MM.1S (cell line): ENCODE data around the gene EVX1.

Experiments
- DNase-seq: peaks from one replicate; pipeline ENCODE4 v3.0.0-alpha.2; 2015
- H2AFZ ChIP-seq: fragments of 300-600 bp; sonication (generic); 2 replicates; pipeline ENCODE4 v1.6.0; 2016; ENCODE audit warnings: antibody characterized with exemption, low read length
- H3F3A ChIP-seq: fragments of 300-600 bp; sonication (generic); 2 replicates; pipeline ENCODE4 v1.6.1; 2016; ENCODE audit warnings: mild to moderate bottlenecking, antibody characterized with exemption, low read length, moderate library complexity, mixed read lengths; ENCODE audit not compliant: insufficient read depth
- H3K27ac ChIP-seq: fragments of 300-600 bp; sonication (generic); 2 replicates; pipeline ENCODE4 v1.5.1; 2016; ENCODE audit warnings: mild to moderate bottlenecking, low read length
- H3K27me3 ChIP-seq: fragments of 300-600 bp; sonication (generic); replicated peaks from 2 replicates; pipeline ENCODE4 v1.6.0; 2016; ENCODE audit warnings: low read length; ENCODE audit not compliant: insufficient read depth
- H3K36me3 ChIP-seq: fragments of 300-600 bp; sonication (generic); replicated peaks from 2 replicates; pipeline ENCODE4 v1.6.1; 2016; ENCODE audit warnings: mild to moderate bottlenecking, low read length, mixed read lengths; ENCODE audit not compliant: insufficient read depth
- H3K4me1 ChIP-seq: fragments of 300-600 bp; sonication (generic); 2 replicates; pipeline ENCODE4 v1.6.1; 2016; ENCODE audit warnings: low read length, mixed read lengths
- H3K4me2 ChIP-seq: fragments of 300-600 bp; sonication (generic); 2 replicates; pipeline ENCODE4 v1.6.0; 2016; ENCODE audit warnings: low read depth, low read length
- H3K4me3 ChIP-seq: fragments of 300-600 bp; sonication (generic); 2 replicates; pipeline ENCODE4 v1.5.1; 2016; ENCODE audit warnings: low read length, mixed read lengths
- H3K79me2 ChIP-seq: fragments of 300-600 bp; sonication (generic); 2 replicates; pipeline ENCODE4 v1.6.1; 2016; ENCODE audit warnings: mixed run types, low read length, mixed read lengths
- H3K9ac ChIP-seq: fragments of 300-600 bp; sonication (generic); 2 replicates; pipeline ENCODE4 v1.6.1; 2016; ENCODE audit warnings: low read length, mixed read lengths
- H3K9me2 ChIP-seq: fragments of 300-600 bp; sonication (generic); replicated peaks from 2 replicates; pipeline ENCODE4 v1.6.1; 2016; ENCODE audit warnings: mild to moderate bottlenecking, low read length, mixed read lengths; ENCODE audit not compliant: insufficient read depth
- H3K9me3 ChIP-seq: fragments of 300-600 bp; sonication (generic); replicated peaks from 2 replicates; pipeline ENCODE4 v1.6.1; 2016; ENCODE audit warnings: mild to moderate bottlenecking, low read length, mixed read lengths; ENCODE audit not compliant: insufficient read depth
- H4K20me1 ChIP-seq: fragments of 300-600 bp; sonication (generic); 2 replicates; pipeline ENCODE4 v1.6.1; 2016; ENCODE audit warnings: mild to moderate bottlenecking, low read length, moderate library complexity, mixed read lengths; ENCODE audit not compliant: insufficient read depth
- EZH2 ChIP-seq: fragments of 300-600 bp; sonication (generic); optimal IDR thresholded peaks from 2 replicates; pipeline ENCODE3; 2017; ENCODE audit warnings: low read depth, mild to moderate bottlenecking, antibody characterized with exemption, low read length, mixed read lengths
- EZH2phosphoT487 ChIP-seq: fragments of 300-600 bp; sonication (generic); IDR thresholded peaks from 2 replicates; pipeline ENCODE4 v1.6.1; 2018; ENCODE audit warnings: antibody characterized with exemption, low read length
- TF ChIP-seq, protein P1 (sequence below): fragments of 300-600 bp; sonication (generic); IDR thresholded peaks from 2 replicates; pipeline ENCODE4 v1.5.1; 2016; ENCODE audit warnings: antibody characterized with exemption, low read length, mixed read lengths

The EVX1 gene

GRCh38 chr7:27202862-27203134 is 39.8 kb upstream of the EVX1 start:
- Histone ChIP-seq H3K27me3 (peaks cover 71% of the 10 kb centered on the region), H3K27ac (no peak overlapping the region)

DNA sequence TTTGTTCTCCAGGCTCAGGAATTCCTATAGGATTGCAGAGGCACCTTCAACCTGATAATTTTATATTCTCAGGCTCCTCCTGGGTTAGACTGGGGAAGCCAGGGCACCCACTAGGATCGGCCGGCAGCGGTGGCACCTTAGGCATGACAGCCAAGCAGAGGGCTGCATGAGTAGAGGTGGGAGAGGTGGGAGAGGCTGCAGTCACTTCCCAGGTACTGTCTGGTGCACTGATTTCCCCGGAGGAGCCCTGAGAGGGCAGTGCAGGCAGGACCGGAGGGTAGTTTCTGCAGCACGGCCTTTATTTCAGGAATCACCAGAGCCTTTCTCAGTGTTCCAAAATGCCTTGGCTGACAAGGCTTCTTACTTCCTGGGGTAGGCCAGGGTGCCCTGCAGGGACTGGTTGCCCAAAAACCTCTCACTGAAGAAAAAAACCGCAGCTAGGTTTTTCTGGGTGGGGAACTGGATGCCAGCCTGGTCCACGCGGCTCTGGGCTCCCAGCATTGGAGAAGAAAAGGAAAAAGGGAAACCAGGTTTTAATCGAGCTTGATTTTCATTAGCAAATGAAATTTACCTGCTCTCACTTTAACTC is 39.1 kb upstream of the EVX1 start:
- no peak for DNase-seq

More at GRCh38 chr7:27202862-27203134, 39.8 kb upstream of the EVX1 start:
- no peaks in the 10 kb centered on the region for H3K79me2 ChIP-seq
- H2AFZ ChIP-seq = no peak overlapping the region
- H4K20me1 ChIP-seq = no peaks in the 10 kb centered on the region
- H3K4me2 ChIP-seq = no peak overlapping the region
- no peak for DNase-seq
- TF ChIP-seq EZH2phosphoT487 (no peak), EZH2 (no peak)
- TF ChIP-seq, protein P1, sequence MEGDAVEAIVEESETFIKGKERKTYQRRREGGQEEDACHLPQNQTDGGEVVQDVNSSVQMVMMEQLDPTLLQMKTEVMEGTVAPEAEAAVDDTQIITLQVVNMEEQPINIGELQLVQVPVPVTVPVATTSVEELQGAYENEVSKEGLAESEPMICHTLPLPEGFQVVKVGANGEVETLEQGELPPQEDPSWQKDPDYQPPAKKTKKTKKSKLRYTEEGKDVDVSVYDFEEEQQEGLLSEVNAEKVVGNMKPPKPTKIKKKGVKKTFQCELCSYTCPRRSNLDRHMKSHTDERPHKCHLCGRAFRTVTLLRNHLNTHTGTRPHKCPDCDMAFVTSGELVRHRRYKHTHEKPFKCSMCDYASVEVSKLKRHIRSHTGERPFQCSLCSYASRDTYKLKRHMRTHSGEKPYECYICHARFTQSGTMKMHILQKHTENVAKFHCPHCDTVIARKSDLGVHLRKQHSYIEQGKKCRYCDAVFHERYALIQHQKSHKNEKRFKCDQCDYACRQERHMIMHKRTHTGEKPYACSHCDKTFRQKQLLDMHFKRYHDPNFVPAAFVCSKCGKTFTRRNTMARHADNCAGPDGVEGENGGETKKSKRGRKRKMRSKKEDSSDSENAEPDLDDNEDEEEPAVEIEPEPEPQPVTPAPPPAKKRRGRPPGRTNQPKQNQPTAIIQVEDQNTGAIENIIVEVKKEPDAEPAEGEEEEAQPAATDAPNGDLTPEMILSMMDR = no peak
- H3K9me2 ChIP-seq = no peaks in the 10 kb centered on the region
- no peaks in the 10 kb centered on the region for H3K9me3 ChIP-seq
- H3K4me1 ChIP-seq = no peaks in the 10 kb centered on the region
- no peak overlapping the region for H3K9ac ChIP-seq
- no peaks in the 10 kb centered on the region for H3K36me3 ChIP-seq
- no peaks in the 10 kb centered on the region for H3F3A ChIP-seq
- no peak overlapping the region for H3K4me3 ChIP-seq

DNA sequence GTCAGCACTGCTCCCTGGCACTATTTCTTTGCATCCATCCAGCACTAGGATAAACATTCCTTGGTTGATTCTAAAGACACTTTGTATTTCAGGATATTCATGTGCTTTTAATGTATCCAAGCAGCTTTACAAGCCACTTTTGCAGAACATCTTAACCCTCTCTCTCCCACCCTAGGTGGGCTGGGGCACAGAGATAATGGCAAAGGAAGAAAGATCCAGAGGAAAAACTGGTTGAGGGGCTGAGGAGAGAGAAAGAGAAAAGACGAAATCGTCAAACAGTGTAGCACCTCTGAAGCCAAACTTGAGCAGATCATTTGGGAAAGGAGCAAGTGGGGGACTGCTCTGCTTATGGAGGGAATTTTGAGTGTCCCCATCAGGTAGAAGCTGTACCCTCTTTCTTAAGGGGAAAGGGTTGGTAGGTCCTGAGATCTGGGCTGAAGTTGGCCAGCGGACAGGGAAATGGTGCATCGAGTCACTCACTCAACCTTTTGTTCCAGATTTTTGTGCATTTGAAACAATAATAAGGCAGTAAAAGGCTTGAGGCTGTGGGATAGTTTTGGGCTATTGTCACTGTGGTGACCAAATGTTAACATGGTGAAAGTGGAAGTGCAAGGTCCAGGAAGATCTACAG is 38.5 kb upstream of the EVX1 start:
- H3K79me2 ChIP-seq = no peaks in the 10 kb centered on the region
- H3K36me3 ChIP-seq = no peaks in the 10 kb centered on the region
- no peak for TF ChIP-seq EZH2
- H3K27ac ChIP-seq = no peak overlapping the region
- no peaks in the 10 kb centered on the region for H3K4me1 ChIP-seq
- H3K9me2 ChIP-seq = no peaks in the 10 kb centered on the region
- no peak overlapping the region for H3K4me3 ChIP-seq
- no peaks in the 10 kb centered on the region for H4K20me1 ChIP-seq
- H3F3A ChIP-seq = no peaks in the 10 kb centered on the region
- peaks cover 58% of the 10 kb centered on the region for H3K27me3 ChIP-seq
- no peak for DNase-seq
- no peak overlapping the region for H3K4me2 ChIP-seq
- no peaks in the 10 kb centered on the region for H3K9me3 ChIP-seq
- H2AFZ ChIP-seq = no peak overlapping the region
- H3K9ac ChIP-seq = no peak overlapping the region

More for the DNA sequence above, 39.1 kb upstream of the EVX1 start:
- Histone ChIP-seq H3K27me3 (peaks cover 64% of the 10 kb centered on the region), H2AFZ (no peak overlapping the region), H3K4me2 (no peak overlapping the region), H3K9me2 (no peaks in the 10 kb centered on the region), H3K27ac (no peak overlapping the region), H4K20me1 (no peaks in the 10 kb centered on the region), H3K4me1 (no peaks in the 10 kb centered on the region), H3K9ac (no peak overlapping the region), H3K9me3 (no peaks in the 10 kb centered on the region), H3K79me2 (no peaks in the 10 kb centered on the region), H3F3A (no peaks in the 10 kb centered on the region), H3K4me3 (no peak overlapping the region), H3K36me3 (no peaks in the 10 kb centered on the region)
- TF ChIP-seq, protein P1 = no peak
- TF ChIP-seq EZH2 (no peak), EZH2phosphoT487 (no peak)

- no peaks in the 10 kb centered on the region for H3K79me2 ChIP-seq
- no peaks in the 10 kb centered on the region for H3F3A ChIP-seq
- H3K4me3 ChIP-seq = no peak overlapping the region
- DNase-seq = no peak
- H3K36me3 ChIP-seq = no peaks in the 10 kb centered on the region
- no peak overlapping the region for H3K9ac ChIP-seq
- H3K4me1 ChIP-seq = no peaks in the 10 kb centered on the region
- no peaks in the 10 kb centered on the region for H3K9me3 ChIP-seq
- no peaks in the 10 kb centered on the region for H3K9me2 ChIP-seq
- peaks cover 55% of the 10 kb centered on the region for H3K27me3 ChIP-seq
- H3K27ac ChIP-seq = no peak overlapping the region
- no peaks in the 10 kb centered on the region for H4K20me1 ChIP-seq
- no peak overlapping the region for H3K4me2 ChIP-seq
- no peak overlapping the region for H2AFZ ChIP-seq
- TF ChIP-seq EZH2phosphoT487 (no peak), EZH2 (no peak)
- TF ChIP-seq, protein P1 = no peak
Measured at GRCh38 chr7:27204851-27205322, 37.7 kb upstream of the EVX1 start.
